Epithelial cell of prostate (primary cell): ENCODE results near the gene CGRRF1.

Source experiments
- DNase-seq: peaks from one replicate; pipeline ENCODE4 v3.0.0-alpha.2; 2011; ENCODE audit warnings: low read depth, low spot score
- H3K27ac ChIP-seq: fragments of 450-650 bp; 2 replicates; pipeline ENCODE4 v1.5.1; 2017; ENCODE audit warnings: mild to moderate bottlenecking

CGRRF1 gene

GRCh38 chr14:54509546-54510501 lies at the start of gene CGRRF1:
CGRRF1 (plus strand) TSS chr14:54509906; CDS start chr14:54509960, 54 bp downstream.
- peak; percentile 89 for DNase-seq
- H3K27ac ChIP-seq = peak within 1 kb of the TSS; percentile 42

- DNase-seq = no peak
- peak overlapping the region; percentile 7 for H3K27ac ChIP-seq
Measured at GRCh38 chr14:54462048-54462447, 47.7 kb upstream of the CGRRF1 start.

GRCh38 chr14:54465654-54466053 lies 44.1 kb upstream of the CGRRF1 start:
- DNase-seq = no peak

GRCh38 chr14:54467280-54467679 lies 42.4 kb upstream of the CGRRF1 start:
- no peak overlapping the region for H3K27ac ChIP-seq
- DNase-seq = no peak

More at GRCh38 chr14:54465654-54466053, 44.1 kb upstream of the CGRRF1 start:
- no peak overlapping the region for H3K27ac ChIP-seq

- no peak overlapping the region for H3K27ac ChIP-seq
- DNase-seq = no peak
Measured at GRCh38 chr14:54470701-54471100, 39.0 kb upstream of the CGRRF1 start.

- no peak for DNase-seq
Measured at GRCh38 chr14:54471641-54472040, 38.1 kb upstream of the CGRRF1 start.

GRCh38 chr14:54472315-54472714 lies 37.4 kb upstream of the CGRRF1 start:
- no peak overlapping the region for H3K27ac ChIP-seq
- DNase-seq = no peak

More at GRCh38 chr14:54471641-54472040, 38.1 kb upstream of the CGRRF1 start:
- H3K27ac ChIP-seq = no peak overlapping the region

GRCh38 chr14:54474232-54474793 lies 35.4 kb upstream of the CGRRF1 start:
- H3K27ac ChIP-seq = no peak overlapping the region
- no peak for DNase-seq

- no peak for DNase-seq
- H3K27ac ChIP-seq = no peak overlapping the region
Measured at GRCh38 chr14:54475187-54475899, 34.4 kb upstream of the CGRRF1 start.

- DNase-seq = no peak
- H3K27ac ChIP-seq = no peak overlapping the region
Measured at GRCh38 chr14:54475911-54476310, 33.8 kb upstream of the CGRRF1 start.

- no peak overlapping the region for H3K27ac ChIP-seq
- no peak for DNase-seq
Measured at GRCh38 chr14:54478636-54479215, 31.0 kb upstream of the CGRRF1 start.

- DNase-seq = no peak
- H3K27ac ChIP-seq = peak overlapping the region; percentile 95
Measured at GRCh38 chr14:54480830-54481562, 28.7 kb upstream of the CGRRF1 start.

GRCh38 chr14:54481695-54482094 lies 28.0 kb upstream of the CGRRF1 start:
- H3K27ac ChIP-seq = peak overlapping the region; percentile 95
- no peak for DNase-seq

- DNase-seq = no peak
- H3K27ac ChIP-seq = peak overlapping the region; percentile 95
Measured at GRCh38 chr14:54483073-54483745, 26.5 kb upstream of the CGRRF1 start.

- H3K27ac ChIP-seq = peak overlapping the region; percentile 95
- no peak for DNase-seq
Measured at GRCh38 chr14:54483846-54484245, 25.9 kb upstream of the CGRRF1 start.

GRCh38 chr14:54486685-54487084 lies 23.0 kb upstream of the CGRRF1 start:
- H3K27ac ChIP-seq = no peak overlapping the region

GRCh38 chr14:54487771-54488170 lies 21.9 kb upstream of the CGRRF1 start:
- no peak for DNase-seq
- peak overlapping the region; percentile 97 for H3K27ac ChIP-seq

More at GRCh38 chr14:54486685-54487084, 23.0 kb upstream of the CGRRF1 start:
- no peak for DNase-seq

GRCh38 chr14:54488318-54488645 lies 21.4 kb upstream of the CGRRF1 start:
- peak overlapping the region; percentile 97 for H3K27ac ChIP-seq

GRCh38 chr14:54488646-54489317 lies 20.9 kb upstream of the CGRRF1 start, which contains the start of gene GMFB:
GMFB (minus strand) TSS chr14:54488980; CDS start chr14:54488927, 53 bp downstream.
- DNase-seq = peak; percentile 66
- peak within 1 kb of the TSS; percentile 97 for H3K27ac ChIP-seq

More at GRCh38 chr14:54488318-54488645, 21.4 kb upstream of the CGRRF1 start:
- no peak for DNase-seq
